ENCODE measurements around the gene MAN2A2. TPM values are rescaled to one million over a fixed set of nuclear protein-coding genes. Genes with fewer than 3 reads are reported as not detected.

MAN2A2 gene
- total and polyA plus RNA-seq, 9 of the 15 experiments (the other 6 are each of a cell fraction or from before 2014, with no cell fraction given), result 7.3 to 151 (median 43.4) TPM

DNA sequence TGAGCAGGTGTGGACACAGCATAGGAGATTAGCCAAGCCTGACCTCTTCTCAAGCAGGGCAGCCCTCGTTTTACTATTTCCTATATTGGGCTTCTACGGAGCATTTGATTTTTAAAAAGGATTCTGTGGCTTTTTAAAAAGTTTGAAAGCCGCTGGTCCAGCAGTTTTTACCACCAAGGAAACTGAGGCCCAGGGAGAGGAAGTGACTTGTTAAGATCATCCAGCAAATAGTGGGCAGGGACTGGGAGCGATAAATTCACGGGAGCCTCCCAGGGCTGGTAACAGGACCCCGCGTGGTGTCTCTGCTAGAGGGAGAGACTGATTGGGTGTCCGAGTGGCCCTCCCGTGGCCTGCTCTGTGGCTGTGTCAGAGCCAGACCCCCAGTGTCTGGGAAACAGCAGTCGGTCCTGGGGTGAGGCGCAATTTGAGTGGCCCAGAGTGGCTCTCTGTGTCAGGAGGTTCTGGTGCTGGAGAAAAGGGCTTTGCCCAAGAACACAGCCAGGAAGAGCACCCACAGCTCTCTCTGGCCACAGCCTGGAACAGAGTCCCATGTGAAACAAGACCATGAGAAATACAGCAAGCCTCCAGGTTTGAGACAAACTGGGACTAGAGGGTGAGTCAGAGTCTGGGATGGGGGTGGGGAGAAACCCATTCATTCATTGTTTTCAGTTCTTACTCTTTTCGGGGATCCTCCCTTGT is 30.5 kb upstream of the MAN2A2 start:
- Histone ChIP-seq H3K4me2 (ENCODE audit: insufficient read depth, low read length) (peak overlapping the region; percentile 91), H3K27me3 (ENCODE audit: control insufficient read depth in 2 of 2, insufficient read depth in 2 of 2, low read length in 2 of 2) (no peaks in the 10 kb centered on the region), H3K79me2 (ENCODE audit: control insufficient read depth, insufficient read depth, low read length) (peaks cover 68% of the 10 kb centered on the region), H3K27ac (ENCODE audit: extremely low read depth, low read depth, low read length) (peak overlapping the region; percentile 96), H2AFZ (ENCODE audit: low read depth, low read length) (no peak overlapping the region), H3K36me3 (ENCODE audit: control insufficient read depth, insufficient read depth, low read length) (peaks cover 45% of the 10 kb centered on the region), H3K9me1 (ENCODE audit: control insufficient read depth, insufficient read depth, low read length) (no peaks in the 10 kb centered on the region), H3K9ac (ENCODE audit: insufficient read depth in 1 of 2, low read depth in 2 of 2, low read length in 2 of 2) (peak overlapping the region; percentile 95 to 96), H3K9me3 (replicated peaks; ENCODE audit: control insufficient read depth, insufficient read depth, low read depth, low read length) (no peaks in the 10 kb centered on the region), H4K20me1 (replicated peaks; ENCODE audit: control insufficient read depth, insufficient read depth, low read length) (peaks cover 12% of the 10 kb centered on the region; the same call in 1 of the 2 replicates), H3K4me3 (peak overlapping the region; percentile 78), H3K4me1 (replicated peaks in 1 of 2; ENCODE audit: control insufficient read depth in 2 of 2, insufficient read depth in 2 of 2, low read length in 2 of 2) (peaks cover 48 to 73% of the 10 kb centered on the region in 2 experiments)
- peak; percentile 38 for ATAC-seq
- POLR2A ChIA-PET, result interaction anchor here (0.6 to 2.0 kb wide), 2 partner anchors 9 to 32 kb away, joined by 3 to 6 read pairs; no protein-coding TSS in a partner anchor
- BruUV-seq (replicated peaks), result TSS peak; percentile 45
- peak; percentile 40 to 77 (median 54) for DNase-seq (ENCODE audit: extremely low read depth in 1 of 4, low spot score in 3 of 4)
- in situ Hi-C loops (cut with MboI) (no loop called here), intact Hi-C loops (cut with micrococcal nuclease) (loop anchor here (5.0 kb wide), 3 partner anchors 50 to 220 kb away; partner anchors contain the start of gene BLM)
- peak; percentile 75 for FAIRE-seq
- WGBS (ENCODE audit: insufficient coverage, low coverage, missing lambda C conversion rate), result 0% methylated on average over 12 of the region's 12 CpGs
- CTCF ChIA-PET (ENCODE audit: low intra/inter-chr PET ratio), result no interaction called here
- TF ChIP-seq FOXP1 (CRISPR knock-in tag; IDR thresholded peaks at IDR 0.05), result peak; percentile 54; the same call in 1 of the 2 replicates
- TF ChIP-seq, protein P1, sequence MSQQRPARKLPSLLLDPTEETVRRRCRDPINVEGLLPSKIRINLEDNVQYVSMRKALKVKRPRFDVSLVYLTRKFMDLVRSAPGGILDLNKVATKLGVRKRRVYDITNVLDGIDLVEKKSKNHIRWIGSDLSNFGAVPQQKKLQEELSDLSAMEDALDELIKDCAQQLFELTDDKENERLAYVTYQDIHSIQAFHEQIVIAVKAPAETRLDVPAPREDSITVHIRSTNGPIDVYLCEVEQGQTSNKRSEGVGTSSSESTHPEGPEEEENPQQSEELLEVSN (IDR thresholded peaks at IDR 0.05; ENCODE audit: borderline replicate concordance in 1 of 2, extremely low read depth in 1 of 2, insufficient read depth in 1 of 2, insufficient read length in 1 of 2, low read depth in 1 of 2, low read length in 1 of 2, poor library complexity in 1 of 2, severe bottlenecking in 1 of 2), result no peak
- TF ChIP-seq PHF21A (IDR thresholded peaks at IDR 0.05; ENCODE audit: borderline replicate concordance, low read depth), result no peak
- TF ChIP-seq NR3C1 (CRISPR knock-in tag; IDR thresholded peaks at IDR 0.05), result no peak
- TF ChIP-seq NCOA2 (IDR thresholded peaks at IDR 0.05; ENCODE audit: partially characterized antibody in 2 of 2), result no peak
- TF ChIP-seq STAT5A (IDR thresholded peaks at IDR 0.05; ENCODE audit: borderline replicate concordance, low read length), result no peak
- no peak for TF ChIP-seq HNRNPH1 (optimal IDR thresholded peaks at IDR 0.05; ENCODE audit: low read depth, low read length)
- no peak for TF ChIP-seq NBN (IDR thresholded peaks at IDR 0.05; ENCODE audit: low read depth)
- no peak for TF ChIP-seq ID3 (CRISPR knock-in tag; IDR thresholded peaks at IDR 0.05)
- 0 out of 2 replicates have a peak, but pooled peaks have one; percentile 16 for TF ChIP-seq ID3 (tag; IDR thresholded peaks at IDR 0.05)
- no peak for TF ChIP-seq FIP1L1 (IDR thresholded peaks at IDR 0.05; ENCODE audit: low read depth, low read length, poor library complexity, severe bottlenecking)
- TF ChIP-seq GATAD2A (IDR thresholded peaks at IDR 0.05), result no peak
- no peak for TF ChIP-seq RBM14 (IDR thresholded peaks at IDR 0.05; ENCODE audit: borderline replicate concordance, insufficient read depth, low read depth, low read length)
- TF ChIP-seq TFAM (CRISPR knock-in tag; conservative IDR thresholded peaks at IDR 0.05), result no peak
- no peak for TF ChIP-seq ZFP91 (CRISPR knock-in tag; IDR thresholded peaks at IDR 0.05)
- TF ChIP-seq FOXJ2 (tag; IDR thresholded peaks at IDR 0.05), result no peak
- peak; percentile 82 for TF ChIP-seq FOSL1 (tag; conservative IDR thresholded peaks at IDR 0.05)
- TF ChIP-seq PTTG1 (tag; IDR thresholded peaks at IDR 0.05; ENCODE audit: low read depth), result no peak
- TF ChIP-seq SMAD1 (IDR thresholded peaks at IDR 0.05; ENCODE audit: low read depth, low read length, partially characterized antibody), result no peak
- no peak for TF ChIP-seq HMG20B (CRISPR knock-in tag; IDR thresholded peaks at IDR 0.05)
